Stomach smooth muscle (tissue), 2 donors: ENCODE results near the gene FGD3.

Experiments used
- H3K27ac ChIP-seq: one replicate; pipeline ENCODE4 v1.7.0; 2013; ENCODE audit warnings: mild to moderate bottlenecking, low read length, inconsistent platforms
- H3K27me3 ChIP-seq, 2 donors: one replicate each; pipeline ENCODE4 v1.7.0; 2013; ENCODE audit warnings: low read length in 2 of 2; ENCODE audit not compliant: insufficient read depth in 2 of 2, control insufficient read depth in 1 of 2
- H3K36me3 ChIP-seq, 2 donors: one replicate each; pipeline ENCODE4 v1.7.0; 2013; ENCODE audit warnings: low read length in 2 of 2; ENCODE audit not compliant: control insufficient read depth in 2 of 2, insufficient read depth in 2 of 2
- H3K4me1 ChIP-seq: one replicate; pipeline ENCODE4 v1.7.0; 2013; ENCODE audit warnings: low read length; ENCODE audit not compliant: control insufficient read depth, insufficient read depth
- H3K4me3 ChIP-seq, 2 donors: one replicate each; pipeline ENCODE4 v1.7.0; 2013; ENCODE audit warnings: low read length in 2 of 2
- H3K9ac ChIP-seq, 2 donors: one replicate each; pipeline ENCODE4 v1.7.0; 2013; ENCODE audit warnings: low read length in 2 of 2, mild to moderate bottlenecking in 1 of 2
- H3K9me3 ChIP-seq, 2 donors: one replicate each; pipeline ENCODE4 v1.7.0; 2013; ENCODE audit warnings: low read length in 2 of 2; ENCODE audit not compliant: control insufficient read depth in 2 of 2
- donor health status: healthy.
- donor health status: Pancreatic carcinoma.

The FGD3 gene

DNA sequence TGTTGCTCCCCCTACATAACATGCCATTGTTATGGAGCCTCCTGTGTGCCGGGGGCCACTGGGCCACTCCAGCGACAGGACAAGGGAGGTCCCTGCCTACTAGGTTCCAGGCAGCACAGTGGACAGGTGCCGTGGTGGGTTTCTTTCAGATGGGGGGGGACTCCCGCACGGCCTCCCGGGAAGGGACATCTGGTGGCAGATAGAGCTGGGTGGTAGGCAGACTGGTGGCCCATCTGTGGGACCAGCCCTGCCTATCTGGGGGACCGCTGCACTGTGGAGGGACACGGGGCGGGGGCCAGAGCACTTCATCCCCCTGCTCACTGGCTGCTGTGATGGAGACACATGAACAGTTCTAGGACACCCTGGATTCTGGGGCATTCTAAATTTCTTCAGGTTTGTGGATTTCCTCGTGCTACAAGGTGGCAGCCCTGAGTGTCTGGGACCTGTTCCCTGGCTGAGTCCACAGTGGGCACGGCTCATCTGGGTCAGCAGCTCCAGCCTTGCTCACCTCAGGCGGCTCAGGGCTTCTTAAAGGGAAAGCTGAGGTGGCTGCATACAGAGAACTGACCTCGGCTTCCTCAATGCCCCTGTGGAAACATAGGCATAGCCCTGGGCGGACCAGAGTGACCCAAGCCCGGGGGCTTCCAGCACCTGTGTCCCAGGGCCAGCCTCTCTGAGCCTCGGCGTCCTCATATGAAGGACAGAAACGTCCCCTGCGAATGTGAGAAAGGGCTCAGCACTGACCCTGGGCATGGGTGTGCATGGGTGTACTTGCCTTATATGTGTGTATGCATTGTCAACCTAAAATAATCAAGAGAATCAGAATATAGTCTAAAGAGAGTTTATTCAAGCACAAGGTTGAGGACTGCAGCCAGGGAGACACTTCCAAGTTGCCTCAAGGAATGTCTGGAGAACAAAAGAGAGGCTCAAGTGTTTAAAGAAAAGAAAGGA, 22.5 kb downstream of the FGD3 start:
- Histone ChIP-seq H3K4me3 (no peak overlapping the region), H3K27ac (no peak overlapping the region), H3K4me1 (no peaks in the 10 kb centered on the region), H3K27me3 (peaks cover 0 to 3% of the 10 kb centered on the region in 2 donors), H3K9me3 (no peaks in the 10 kb centered on the region), H3K9ac (no peak overlapping the region), H3K36me3 (no peaks in the 10 kb centered on the region)

DNA sequence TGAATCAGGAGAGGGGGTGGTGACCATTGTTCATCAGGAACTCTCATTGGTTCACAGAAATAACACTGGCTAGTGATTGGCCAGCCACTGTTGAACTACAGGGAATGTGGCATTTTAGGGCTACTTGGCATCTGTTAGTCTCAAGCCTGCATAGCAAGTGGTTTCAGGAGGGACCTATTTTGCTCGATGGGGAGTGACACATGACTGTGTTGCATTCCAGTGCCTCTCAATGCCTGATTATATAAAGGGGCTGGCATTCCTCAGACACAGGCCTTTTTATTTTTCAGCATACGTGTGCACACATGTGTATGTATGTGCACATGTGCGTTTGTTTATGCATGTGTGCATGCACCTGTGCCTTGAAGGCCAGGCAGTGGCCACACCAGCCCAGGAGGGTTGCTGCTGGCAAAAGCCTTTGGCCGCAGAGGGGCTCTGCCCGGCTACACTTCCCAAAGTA, 23.2 kb downstream of the FGD3 start:
- no peaks in the 10 kb centered on the region for H3K4me1 ChIP-seq
- H3K36me3 ChIP-seq, result no peaks in the 10 kb centered on the region
- H3K27me3 ChIP-seq, result no peaks in the 10 kb centered on the region
- no peak overlapping the region for H3K9ac ChIP-seq
- no peak overlapping the region for H3K27ac ChIP-seq
- no peak overlapping the region for H3K4me3 ChIP-seq
- H3K9me3 ChIP-seq, result no peaks in the 10 kb centered on the region

DNA sequence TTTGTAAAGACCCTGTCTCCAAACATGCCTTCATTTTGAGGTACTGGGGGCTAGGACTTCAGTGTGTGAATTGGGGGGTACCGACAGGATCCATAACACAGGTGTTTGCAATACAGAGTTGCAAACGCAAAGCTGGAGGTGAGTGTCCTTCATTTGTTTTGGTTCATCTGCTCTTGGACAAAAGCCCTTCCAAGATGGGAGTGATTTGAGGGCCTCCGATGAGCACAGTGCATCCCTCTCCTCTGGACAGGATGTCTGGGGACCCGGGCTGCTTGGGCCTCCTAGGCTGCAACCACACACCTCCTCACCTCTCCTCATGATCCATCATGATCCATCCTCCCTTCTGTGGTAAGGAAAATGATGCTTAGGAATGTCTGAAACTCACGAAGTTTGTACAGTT, 23.8 kb downstream of the FGD3 start:
- Histone ChIP-seq H3K9ac (no peak overlapping the region), H3K9me3 (no peaks in the 10 kb centered on the region), H3K4me1 (no peaks in the 10 kb centered on the region), H3K27ac (no peak overlapping the region), H3K27me3 (no peaks in the 10 kb centered on the region), H3K4me3 (no peak overlapping the region), H3K36me3 (no peaks in the 10 kb centered on the region)

DNA sequence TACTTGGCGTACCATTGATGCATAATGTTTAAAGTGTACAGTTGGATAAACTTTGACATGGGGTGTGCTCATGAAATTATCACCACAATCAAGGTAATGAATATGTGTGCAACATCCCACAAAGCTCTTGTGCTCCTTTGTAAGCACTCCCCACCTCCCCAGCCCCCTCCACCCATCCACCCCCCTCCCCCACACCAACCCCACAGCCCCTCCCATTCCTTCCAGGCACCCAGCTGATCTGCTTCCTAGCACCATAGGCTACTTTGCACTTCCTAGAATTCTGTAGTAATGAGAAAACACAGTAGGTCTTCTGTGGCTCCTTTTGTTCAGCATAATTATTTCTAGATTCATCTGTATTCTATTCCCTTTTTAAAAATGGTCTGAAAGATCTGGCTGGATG, 24.5 kb downstream of the FGD3 start:
- Histone ChIP-seq H3K9me3 (no peaks in the 10 kb centered on the region), H3K4me3 (no peak overlapping the region), H3K4me1 (no peaks in the 10 kb centered on the region), H3K27ac (no peak overlapping the region), H3K9ac (no peak overlapping the region), H3K36me3 (no peaks in the 10 kb centered on the region), H3K27me3 (no peaks in the 10 kb centered on the region)

DNA sequence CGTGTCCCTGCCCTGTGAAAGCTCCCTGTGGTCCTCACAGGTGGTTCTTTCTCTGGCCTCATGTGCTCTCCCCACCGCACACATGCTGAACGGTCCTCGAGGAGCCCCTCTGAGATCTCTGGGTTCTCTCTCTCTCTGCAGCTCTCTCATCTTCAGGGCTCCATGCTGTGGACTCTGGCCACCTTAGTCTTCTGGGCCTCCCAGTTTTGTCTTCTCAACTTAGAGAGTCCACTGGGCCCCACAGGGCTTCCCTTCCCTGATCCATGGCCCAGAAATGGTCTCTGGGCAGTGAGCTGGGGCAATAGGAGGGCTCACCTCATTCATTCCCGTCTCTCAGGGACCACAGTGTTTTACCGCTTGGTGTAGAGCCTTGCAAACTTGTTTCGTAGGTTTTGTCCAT, 26.4 kb downstream of the FGD3 start:
- no peaks in the 10 kb centered on the region for H3K36me3 ChIP-seq
- peaks cover 0 to 2% of the 10 kb centered on the region in 2 donors for H3K27me3 ChIP-seq
- H3K27ac ChIP-seq, result no peak overlapping the region
- no peaks in the 10 kb centered on the region for H3K9me3 ChIP-seq
- H3K4me1 ChIP-seq, result no peaks in the 10 kb centered on the region
- H3K4me3 ChIP-seq, result no peak overlapping the region
- no peak overlapping the region for H3K9ac ChIP-seq

DNA sequence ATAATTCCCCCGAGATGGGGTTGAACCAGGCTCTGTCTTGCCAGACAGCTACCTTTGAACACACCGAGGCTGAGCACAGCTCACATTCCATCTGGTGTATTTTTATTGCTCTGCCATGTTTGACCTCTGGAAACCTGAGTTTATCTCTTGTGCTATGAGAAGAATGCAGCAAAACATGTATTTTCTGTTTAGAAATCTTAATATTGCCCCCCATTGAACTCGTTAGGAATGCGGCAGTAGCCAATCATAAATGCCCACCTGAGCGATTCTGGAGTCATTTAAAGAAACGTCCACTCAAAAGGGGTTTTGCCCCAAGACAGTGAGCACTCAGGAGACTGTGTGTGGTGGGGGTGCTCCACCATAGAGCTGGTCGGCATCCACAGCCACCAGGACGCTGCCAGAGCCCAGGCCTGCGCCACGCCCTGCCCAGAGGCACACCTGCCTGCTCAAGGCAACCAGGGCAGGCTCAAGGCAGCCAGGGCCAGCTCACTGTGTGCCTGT, 26.9 kb downstream of the FGD3 start:
- no peak overlapping the region for H3K27ac ChIP-seq
- peaks cover 0 to 2% of the 10 kb centered on the region in 2 donors for H3K27me3 ChIP-seq
- no peak overlapping the region for H3K9ac ChIP-seq
- H3K4me1 ChIP-seq, result no peaks in the 10 kb centered on the region
- no peaks in the 10 kb centered on the region for H3K9me3 ChIP-seq
- no peaks in the 10 kb centered on the region for H3K36me3 ChIP-seq
- H3K4me3 ChIP-seq, result no peak overlapping the region

DNA sequence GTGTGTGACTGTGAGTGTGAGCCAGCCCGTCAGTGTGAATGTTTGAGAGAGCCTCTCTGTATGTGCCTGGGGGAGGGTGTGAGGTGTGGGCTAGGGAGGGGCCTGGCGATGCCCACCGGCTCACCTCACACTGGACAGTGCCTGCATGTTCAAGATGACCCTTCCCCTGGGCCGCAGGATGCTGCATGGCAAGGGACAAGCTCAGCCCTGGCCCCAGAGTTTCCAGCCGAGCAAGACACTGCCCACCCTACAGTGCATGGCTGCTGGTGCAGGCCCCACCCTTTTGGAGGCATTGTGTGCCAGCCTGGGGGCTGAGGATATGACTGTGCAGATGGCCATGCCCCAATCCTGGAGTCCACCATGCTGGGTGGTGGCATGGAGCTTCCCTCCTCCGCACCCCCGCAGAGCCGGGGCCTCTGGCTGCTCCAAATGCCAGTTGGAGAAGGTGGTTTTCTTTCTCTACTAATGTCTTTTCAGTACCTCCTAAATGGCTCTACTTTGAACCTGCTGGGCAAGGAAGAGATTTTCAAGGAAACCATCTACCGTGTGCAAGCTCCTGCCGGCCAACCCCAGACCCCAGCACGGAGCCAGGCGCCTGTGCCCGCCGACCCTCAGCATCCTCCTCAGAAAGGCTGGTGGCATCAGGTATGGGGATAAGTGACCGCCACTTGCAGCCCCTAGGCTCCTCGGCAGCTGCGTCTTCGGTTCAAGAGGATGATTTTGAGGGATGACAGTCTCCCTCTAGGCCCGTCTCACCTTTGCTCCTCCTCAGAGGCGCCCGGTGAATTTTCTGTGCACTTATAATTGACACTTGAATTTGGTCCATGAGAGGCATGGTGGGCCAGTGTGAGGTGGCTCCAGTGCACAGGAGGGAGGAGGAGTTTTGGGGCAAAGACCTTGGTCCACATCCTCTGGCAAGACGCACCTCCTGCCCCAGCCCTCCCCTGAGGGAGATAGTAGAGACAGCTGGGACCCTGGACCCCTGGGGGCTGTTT, 27.7 kb downstream of the FGD3 start:
- H3K9me3 ChIP-seq, result no peaks in the 10 kb centered on the region
- H3K4me3 ChIP-seq, result no peak overlapping the region
- H3K4me1 ChIP-seq, result no peaks in the 10 kb centered on the region
- H3K27ac ChIP-seq, result no peak overlapping the region
- no peak overlapping the region for H3K9ac ChIP-seq
- no peaks in the 10 kb centered on the region for H3K36me3 ChIP-seq
- H3K27me3 ChIP-seq, result peaks cover 0 to 2% of the 10 kb centered on the region in 2 donors

DNA sequence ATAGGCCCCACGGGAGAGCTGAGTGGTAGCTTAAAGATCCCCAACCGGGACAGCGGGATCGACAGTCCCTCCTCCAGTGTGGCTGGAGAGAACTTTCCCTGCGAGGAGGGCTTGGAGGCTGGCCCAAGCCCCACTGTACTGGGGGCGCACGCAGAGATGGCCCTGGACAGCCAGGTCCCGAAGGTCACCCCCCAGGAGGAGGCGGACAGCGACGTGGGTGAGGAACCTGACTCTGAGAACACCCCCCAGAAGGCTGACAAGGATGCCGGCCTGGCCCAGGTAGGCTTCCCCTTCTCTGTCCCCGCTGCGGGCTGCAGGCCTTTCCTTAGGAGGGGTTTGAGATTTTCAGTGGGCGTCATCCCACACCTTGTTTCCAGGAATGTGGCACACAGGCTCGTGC, 29.1 kb downstream of the FGD3 start:
- Histone ChIP-seq H3K4me1 (no peaks in the 10 kb centered on the region), H3K4me3 (no peak overlapping the region), H3K36me3 (no peaks in the 10 kb centered on the region), H3K27ac (no peak overlapping the region), H3K9me3 (no peaks in the 10 kb centered on the region), H3K9ac (no peak overlapping the region), H3K27me3 (peaks cover 0 to 2% of the 10 kb centered on the region in 2 donors)

DNA sequence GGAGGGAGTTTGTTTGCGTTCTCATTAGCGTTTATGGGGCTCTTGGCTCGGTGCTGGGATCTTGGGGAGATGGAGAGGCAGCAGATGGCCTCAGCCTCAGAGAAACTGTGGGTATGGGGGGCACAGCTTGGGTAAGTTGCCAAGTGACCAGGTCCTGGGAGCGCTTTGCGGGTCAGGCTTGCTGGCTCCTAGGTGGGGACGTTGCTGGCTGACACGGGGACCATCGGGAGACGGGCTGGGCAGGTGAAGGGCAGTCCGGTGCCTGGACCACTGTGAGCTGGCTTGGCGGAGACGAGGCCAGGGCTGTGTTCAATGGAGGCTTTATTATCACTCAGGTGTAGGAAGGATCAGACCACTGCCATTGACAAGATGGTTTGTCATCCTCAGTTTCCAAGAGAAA, 30.0 kb downstream of the FGD3 start:
- Histone ChIP-seq H3K9ac (no peak overlapping the region), H3K36me3 (no peaks in the 10 kb centered on the region), H3K27me3 (peaks cover 0 to 2% of the 10 kb centered on the region in 2 donors), H3K27ac (no peak overlapping the region), H3K4me3 (no peak overlapping the region), H3K4me1 (no peaks in the 10 kb centered on the region), H3K9me3 (no peaks in the 10 kb centered on the region)

DNA sequence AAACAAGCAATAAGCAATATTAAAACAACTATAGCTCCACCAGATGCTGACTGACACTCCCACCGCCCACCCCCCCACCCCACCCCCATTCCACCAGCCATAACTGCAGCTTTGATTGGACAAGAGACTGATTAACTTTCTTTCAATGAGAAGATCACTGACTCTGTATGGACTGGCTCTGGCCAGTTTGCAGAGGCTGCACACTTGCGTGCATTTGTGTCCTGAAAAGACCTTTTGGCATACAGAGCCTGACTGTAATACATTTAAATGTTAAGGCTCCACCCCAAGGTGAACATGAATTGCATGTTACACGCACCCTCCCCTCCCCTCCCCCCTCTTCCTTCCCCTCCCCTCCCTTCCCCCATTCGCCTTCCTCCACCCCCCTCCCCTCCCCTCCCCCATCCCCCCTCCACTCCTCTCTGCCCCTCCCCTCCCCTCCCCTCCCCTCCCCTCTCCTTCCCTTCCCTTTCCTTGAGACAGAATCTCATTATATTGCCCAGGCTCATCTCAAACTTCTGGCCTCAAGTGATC, 31.1 kb downstream of the FGD3 start:
- Histone ChIP-seq H3K9me3 (no peaks in the 10 kb centered on the region), H3K27ac (no peak overlapping the region), H3K27me3 (peaks cover 0 to 2% of the 10 kb centered on the region in 2 donors), H3K4me3 (no peak overlapping the region), H3K36me3 (no peaks in the 10 kb centered on the region), H3K9ac (no peak overlapping the region), H3K4me1 (no peaks in the 10 kb centered on the region)
